K562 (cell line): Measurements from ENCODE around the gene BRCA1. TPM values are rescaled to one million over a fixed set of nuclear protein-coding genes. Genes with fewer than 3 reads are reported as not detected.

Source experiments
- ARID3B ChIP-seq: fragments of 250-450 bp; sonication (Bioruptor Pico); IDR thresholded peaks from 2 replicates; pipeline ENCODE4 v1.4.0; 2020; ENCODE audit warnings: borderline replicate concordance
- BCLAF1 ChIP-seq, 2 experiments: fragments of 450-650 bp in 1 of 2; IDR thresholded peaks; 2 replicates each; pipeline ENCODE4 v1.6.1; 2011 to 2017; ENCODE audit warnings: low read depth in 2 of 2, antibody characterized with exemption in 1 of 2, borderline replicate concordance in 1 of 2, low read length in 1 of 2, mild to moderate bottlenecking in 1 of 2, mixed read lengths in 1 of 2; ENCODE audit not compliant: control insufficient read depth in 1 of 2
- NR2F6 ChIP-seq: fragments of 450-650 bp; formaldehyde crosslinking; IDR thresholded peaks from 2 replicates; pipeline ENCODE4 v1.4.0; 2020; ENCODE audit warnings: mild to moderate bottlenecking
- SMAD3 ChIP-seq: fragments of 450-650 bp; formaldehyde crosslinking; conservative IDR thresholded peaks from 2 replicates; pipeline ENCODE4 v1.4.0; 2020; ENCODE audit warnings: mild to moderate bottlenecking
- STAT5A ChIP-seq: IDR thresholded peaks from 2 replicates; pipeline ENCODE4 v1.6.1; 2012; ENCODE audit warnings: low read length, inconsistent platforms, borderline replicate concordance
- THRA ChIP-seq: fragments of 450-650 bp; IDR thresholded peaks from 2 replicates; pipeline ENCODE4 v1.6.1; 2017; ENCODE audit warnings: mild to moderate bottlenecking, moderate library complexity
- ZNF655 ChIP-seq: fragments of 250-450 bp; sonication (Bioruptor Pico); IDR thresholded peaks from 2 replicates; pipeline ENCODE4 v1.5.0; 2021
- ZNF79 ChIP-seq: fragments of 250-450 bp; sonication (Bioruptor Pico); IDR thresholded peaks from 2 replicates; pipeline ENCODE4 v1.4.0; 2020; ENCODE audit warnings: low read depth, mild to moderate bottlenecking, moderate library complexity
- polyA plus RNA-seq, 8 experiments: library from polyadenylated mRNA; depleted of rRNA in 4 of 8; stranded (reverse) in 5 of 8; unstranded in 3 of 8; fragments of >200 nt; fragmentation: Nextera tagmentation in 2 of 8; fragmentation: Illumina TruSeq in 1 of 8; extraction: Ambion mirVana in 2 of 8; extraction: Trizol in 1 of 8; gene quantifications; 2 replicates each; pipeline versions ENCODE4 v1.2.1 to v1.2.3, GENCODE V29; 2011 to 2014; ENCODE audit warnings: inconsistent platforms in 1 of 8, missing spikeins in 1 of 8
- total RNA-seq, 7 experiments: library from RNA; depleted of rRNA in 6 of 7; stranded (reverse); fragments of >200 nt in 6 of 7; fragmentation: Illumina TruSeq in 2 of 7; extraction: Trizol in 2 of 7; gene quantifications; 2 replicates each; pipeline versions ENCODE4 v1.2.1 to v1.2.3, GENCODE V29; 2011 to 2021; ENCODE audit warnings: low replicate concordance in 1 of 7

BRCA1 gene
- total and polyA plus RNA-seq, 9 of the 15 experiments (the other 6 are each of a cell fraction or from before 2014, with no cell fraction given): 25.9 to 95.3 (median 62.3) TPM

GRCh38 chr17:43020789-43021740 lies 104.1 kb downstream of the BRCA1 start (continued):
- TF ChIP-seq ARID3B (CRISPR knock-in tag) (no peak), BCLAF1 (IDR thresholded peaks at IDR 0.05; ENCODE audit: borderline replicate concordance in 1 of 2, control insufficient read depth in 1 of 2, low read depth in 2 of 2, low read length in 1 of 2) (no peak), SMAD3 (CRISPR knock-in tag) (no peak), NR2F6 (CRISPR knock-in tag) (no peak), STAT5A (no peak; the same call in 1 of the 2 replicates), ZNF655 (no peak), THRA (no peak), ZNF79 (no peak)
